ENCODE results near the gene BMAL1. TPM values are rescaled to one million over a fixed set of nuclear protein-coding genes. Genes with fewer than 3 reads are reported as not detected.

The BMAL1 gene
- total RNA-seq, 1 experiment from 2014 or later = 3.3 TPM

DNA sequence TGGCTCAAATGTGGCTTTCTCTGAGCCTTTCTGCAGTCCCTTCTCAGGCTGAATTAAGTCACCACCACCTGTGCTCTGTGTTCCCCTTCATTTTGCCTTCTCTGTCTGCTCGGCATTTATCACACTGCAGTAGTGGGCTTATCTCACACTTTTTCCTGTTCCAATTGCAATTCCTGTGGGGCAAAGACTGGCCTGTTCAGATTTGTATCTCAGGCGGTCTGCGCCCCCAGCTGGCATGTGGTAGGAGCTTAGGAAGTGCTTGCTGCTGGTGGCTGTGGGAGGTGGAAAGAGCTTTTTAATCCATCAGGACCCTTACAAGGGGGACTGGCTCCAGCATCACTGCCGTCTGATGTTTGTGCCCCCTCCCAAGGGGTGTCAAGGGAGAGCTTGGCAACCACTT, 21.2 kb downstream of the BMAL1 start:
- H3T11ph ChIP-seq (ENCODE audit: low read length) = no peak overlapping the region
- no peaks in the 10 kb centered on the region for H3K4me1 ChIP-seq (ENCODE audit: insufficient read depth, low read length)
- H3K4me1 Mint-ChIP-seq = peaks cover 6 to 29% of the 10 kb centered on the region in 2 experiments; a peak in 3 of 4 replicates
- H2AK5ac ChIP-seq (ENCODE audit: insufficient read length, low read length) = no peak overlapping the region
- no peak overlapping the region for H4K91ac ChIP-seq (ENCODE audit: insufficient read length, low read depth, low read length)
- H3K79me1 ChIP-seq (ENCODE audit: insufficient read depth, low read depth, low read length, poor library complexity, severe bottlenecking) = no peaks in the 10 kb centered on the region
- H2BK120ac ChIP-seq (ENCODE audit: low read depth, low read length, poor library complexity, severe bottlenecking) = no peak overlapping the region
- H3K27ac ChIP-seq (ENCODE audit: insufficient read length, low read depth, low read length) = no peak overlapping the region
- H3K9ac ChIP-seq (ENCODE audit: extremely low read depth, insufficient read length, low read length) = no peak overlapping the region
- no peak overlapping the region for H3K18ac ChIP-seq (ENCODE audit: insufficient read length, low read depth, low read length)
- no peaks in the 10 kb centered on the region for H3K27me3 ChIP-seq (ENCODE audit: insufficient read depth, low read length)
- no peaks in the 10 kb centered on the region for H3K79me2 ChIP-seq (ENCODE audit: insufficient read depth, low read length)
- H2BK20ac ChIP-seq (ENCODE audit: low read depth, low read length, poor library complexity, severe bottlenecking) = no peak overlapping the region
- no peak overlapping the region for H4K8ac ChIP-seq (replicated peaks; ENCODE audit: insufficient read length, low read depth, low read length)
- no peaks in the 10 kb centered on the region; a peak in 1 of 7 replicates for H3K36me3 Mint-ChIP-seq (ENCODE audit: insufficient read depth in 1 of 3, low read depth in 3 of 3)
- no peak overlapping the region for H3K4me3 Mint-ChIP-seq
- H3K23me2 ChIP-seq (ENCODE audit: insufficient read length, low read depth, low read length, poor library complexity, severe bottlenecking) = no peaks in the 10 kb centered on the region
- no peaks in the 10 kb centered on the region for H3K9me3 ChIP-seq (ENCODE audit: control insufficient read depth, low read depth, low read length)
- no peak overlapping the region for H3K4ac ChIP-seq (ENCODE audit: low read depth, low read length)
- no peaks in the 10 kb centered on the region for H3K9me3 Mint-ChIP-seq
- H4K20me1 ChIP-seq (ENCODE audit: control insufficient read depth, insufficient read depth, insufficient read length) = peaks cover 2% of the 10 kb centered on the region
- H3K27ac Mint-ChIP-seq = peak overlapping the region in 1 of 3 experiments; percentile 5; a peak in 1 of 7 replicates
- no peak overlapping the region for H2BK12ac ChIP-seq (ENCODE audit: insufficient read length, low read depth, low read length)
- no peak overlapping the region for H3K23ac ChIP-seq (ENCODE audit: insufficient read length, low read depth, low read length)
- H2BK15ac ChIP-seq (ENCODE audit: low read depth, low read length) = no peak overlapping the region
- no peak overlapping the region for H2BK5ac ChIP-seq (ENCODE audit: insufficient read length, low read length)
- H3K14ac ChIP-seq (ENCODE audit: insufficient read depth, low read length) = no peak overlapping the region
- peaks cover 1% of the 10 kb centered on the region for H3K27me3 Mint-ChIP-seq (ENCODE audit: low read depth)
- H4K5ac ChIP-seq (ENCODE audit: insufficient read length, low read depth, low read length) = no peak overlapping the region
- WGBS (ENCODE audit: extremely low coverage, insufficient read length, low lambda C conversion rate) = no CpG with 5 or more reads among the region's 4 CpGs
- no peak for DNase-seq
- no peak overlapping the region for H3K56ac ChIP-seq (ENCODE audit: insufficient read length, low read depth, low read length)
- no peak overlapping the region for H3K4me2 ChIP-seq (ENCODE audit: insufficient read depth, insufficient read length, low read length)
- TF ChIP-seq CTCF (conservative IDR thresholded peaks at IDR 0.05) = no peak
- H2AFZ ChIP-seq (ENCODE audit: low read length) = no peak overlapping the region
